CD4-positive, alpha-beta memory T cell (primary cell): ENCODE results near the gene MTURN. TPM values are rescaled to one million over a fixed set of nuclear protein-coding genes. Genes with fewer than 3 reads are reported as not detected.

Experiments used
- CTCF ChIA-PET: fragments of 350-600 bp; sonication (Branson Sonifier 250); formaldehyde crosslinking; loops from one replicate; lab custom pipeline; 2021; ENCODE audit warnings: inconsistent platforms; ENCODE audit not compliant: partially characterized antibody; lab: Charles Lee
- POLR2A ChIA-PET: fragments of 350-600 bp; sonication (Branson Sonifier 250); formaldehyde crosslinking; loops from one replicate; lab custom pipeline; 2021; ENCODE audit not compliant: partially characterized antibody; lab: Charles Lee
- DNase-seq, 5 donors: peaks; one replicate each; pipeline versions ENCODE4 v3.0.0 to v3.0.0-alpha.2; 2020 to 2022; ENCODE audit warnings: mixed read lengths in 1 of 5
- H3K27ac ChIP-seq: one replicate; pipeline ENCODE4 v1.7.0; 2013; ENCODE audit warnings: low read depth, low read length
- H3K27me3 ChIP-seq: 2 replicates; pipeline ENCODE4 v1.7.0; 2013; ENCODE audit warnings: mild to moderate bottlenecking, low read length, moderate library complexity; ENCODE audit not compliant: insufficient read depth
- H3K36me3 ChIP-seq: 2 replicates; pipeline ENCODE4 v1.7.0; 2013; ENCODE audit warnings: mild to moderate bottlenecking, low read length, moderate library complexity; ENCODE audit not compliant: insufficient read depth
- H3K4me1 ChIP-seq: 2 replicates; pipeline ENCODE4 v1.7.0; 2013; ENCODE audit warnings: mild to moderate bottlenecking, low read length, moderate library complexity; ENCODE audit not compliant: insufficient read depth
- H3K4me3 ChIP-seq, 2 donors: one replicate each; pipeline ENCODE4 v1.7.0; 2013; ENCODE audit warnings: low read length in 2 of 2, mild to moderate bottlenecking in 1 of 2
- H3K9me3 ChIP-seq, 2 donors: one replicate each; pipeline ENCODE4 v1.7.0; 2013; ENCODE audit warnings: low read length in 2 of 2, control low read depth in 1 of 2; ENCODE audit not compliant: control insufficient read depth in 1 of 2
- H3K27ac Mint-ChIP-seq, 7 donors: one replicate each; pipeline ENCODE4 v1.8.0; 2020 to 2021; ENCODE audit warnings: mixed read lengths in 7 of 7, mild to moderate bottlenecking in 6 of 7, inconsistent platforms in 3 of 7, moderate library complexity in 3 of 7
- H3K27me3 Mint-ChIP-seq, 2 donors: one replicate each; pipeline ENCODE4 v1.8.0; 2020 to 2021; ENCODE audit warnings: mixed read lengths in 2 of 2
- H3K36me3 Mint-ChIP-seq, 2 donors: one replicate each; pipeline ENCODE4 v1.8.0; 2020 to 2021; ENCODE audit warnings: mixed read lengths in 2 of 2, inconsistent platforms in 1 of 2, mild to moderate bottlenecking in 1 of 2
- H3K4me1 Mint-ChIP-seq, 4 donors: one replicate each; pipeline ENCODE4 v1.8.0; 2020 to 2021; ENCODE audit warnings: mixed read lengths in 4 of 4, mild to moderate bottlenecking in 1 of 4
- H3K4me3 Mint-ChIP-seq, 8 donors: one replicate each; pipeline ENCODE4 v1.8.0; 2020 to 2021; ENCODE audit warnings: mixed read lengths in 8 of 8, mild to moderate bottlenecking in 7 of 8, moderate library complexity in 6 of 8, inconsistent platforms in 3 of 8
- H3K9me3 Mint-ChIP-seq, 8 donors: one replicate each; pipeline ENCODE4 v1.8.0; 2020 to 2021; ENCODE audit warnings: mixed read lengths in 8 of 8, mild to moderate bottlenecking in 5 of 8, inconsistent platforms in 3 of 8, moderate library complexity in 1 of 8
- intact Hi-C: fragments of 100-400 bp; cut with micrococcal nuclease; formaldehyde crosslinking; loops from one replicate; pipeline ENCODE4 v1.15.1; 2023
- polyA plus RNA-seq, 2 donors: library from polyadenylated mRNA; unstranded; fragments of 300-500 nt; fragmentation: Illumina TruSeq; gene quantifications; one replicate each; pipeline ENCODE4 v1.2.3, GENCODE V29; 2021
- total RNA-seq, 2 experiments: library from RNA; stranded (reverse); gene quantifications; one replicate each; pipeline ENCODE4 v1.2.3, GENCODE V29; 2021

The MTURN gene
- total and polyA plus RNA-seq, 4 experiments from 2014 or later: 3.2 to 19.2 (median 11.1) TPM

DNA sequence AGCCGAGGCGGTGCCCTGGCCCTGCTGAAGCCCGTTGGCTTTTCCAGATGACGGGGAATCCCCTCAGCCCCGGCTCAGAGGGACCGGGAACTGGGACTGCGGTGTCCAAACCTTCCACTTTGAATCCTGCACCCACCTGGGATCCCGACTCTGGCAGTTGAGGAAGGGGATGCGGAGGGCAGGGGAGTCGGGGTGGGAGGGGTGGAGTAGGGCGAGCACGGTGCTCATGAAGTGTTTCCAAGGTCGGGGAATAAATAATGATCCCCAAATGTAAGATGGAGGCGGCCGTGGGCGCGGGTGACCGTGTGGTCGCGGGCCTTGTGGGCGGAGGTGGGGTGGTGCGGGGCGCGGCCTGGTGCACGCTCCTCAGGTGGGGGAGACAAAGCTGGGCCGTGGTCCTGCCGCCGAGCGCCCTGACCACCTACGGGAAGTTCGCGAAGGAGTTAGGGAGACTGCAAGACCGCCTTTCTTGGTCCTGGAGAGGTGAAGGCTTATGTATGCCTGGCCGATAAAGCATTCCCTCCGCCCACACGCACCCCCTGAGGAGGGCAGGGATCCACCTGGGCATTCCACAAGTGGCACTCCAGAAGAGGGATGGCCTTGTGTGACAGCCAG lies 1.4 kb downstream of the MTURN start:
- H3K27me3 ChIP-seq: no peaks in the 10 kb centered on the region
- no peaks in the 10 kb centered on the region for H3K36me3 ChIP-seq
- no peaks in the 10 kb centered on the region for H3K9me3 ChIP-seq
- peaks cover 0 to 4% of the 10 kb centered on the region in 2 donors for H3K36me3 Mint-ChIP-seq
- no peaks in the 10 kb centered on the region for H3K27me3 Mint-ChIP-seq
- peaks cover 5 to 23% (median 12%) of the 10 kb centered on the region in 4 donors for H3K4me1 Mint-ChIP-seq
- H3K4me1 ChIP-seq: peaks cover 14% of the 10 kb centered on the region
- ChIA-PET CTCF (no interaction called here), POLR2A (interaction anchor here (1.1 to 2.8 kb wide), 5 partner anchors 12 to 343 kb away, joined by 4 to 19 read pairs (median 12); partner anchors contain the start of genes FKBP14, NOD1, PLEKHA8 and ZNRF2)
- DNase-seq: no peak
- intact Hi-C loops: loop anchor here (5.0 to 10.0 kb wide), 3 partner anchors 211 to 459 kb away; partner anchors contain the start of genes GARS1 and GGCT
- peak overlapping the region; percentile 87 to 96 (median 94) for H3K4me3 Mint-ChIP-seq
- peak overlapping the region; percentile 47 to 95 (median 95) for H3K27ac Mint-ChIP-seq
- H3K4me3 ChIP-seq: peak overlapping the region; percentile 66 to 69
- H3K27ac ChIP-seq: peak overlapping the region; percentile 11
- no peaks in the 10 kb centered on the region for H3K9me3 Mint-ChIP-seq

DNA sequence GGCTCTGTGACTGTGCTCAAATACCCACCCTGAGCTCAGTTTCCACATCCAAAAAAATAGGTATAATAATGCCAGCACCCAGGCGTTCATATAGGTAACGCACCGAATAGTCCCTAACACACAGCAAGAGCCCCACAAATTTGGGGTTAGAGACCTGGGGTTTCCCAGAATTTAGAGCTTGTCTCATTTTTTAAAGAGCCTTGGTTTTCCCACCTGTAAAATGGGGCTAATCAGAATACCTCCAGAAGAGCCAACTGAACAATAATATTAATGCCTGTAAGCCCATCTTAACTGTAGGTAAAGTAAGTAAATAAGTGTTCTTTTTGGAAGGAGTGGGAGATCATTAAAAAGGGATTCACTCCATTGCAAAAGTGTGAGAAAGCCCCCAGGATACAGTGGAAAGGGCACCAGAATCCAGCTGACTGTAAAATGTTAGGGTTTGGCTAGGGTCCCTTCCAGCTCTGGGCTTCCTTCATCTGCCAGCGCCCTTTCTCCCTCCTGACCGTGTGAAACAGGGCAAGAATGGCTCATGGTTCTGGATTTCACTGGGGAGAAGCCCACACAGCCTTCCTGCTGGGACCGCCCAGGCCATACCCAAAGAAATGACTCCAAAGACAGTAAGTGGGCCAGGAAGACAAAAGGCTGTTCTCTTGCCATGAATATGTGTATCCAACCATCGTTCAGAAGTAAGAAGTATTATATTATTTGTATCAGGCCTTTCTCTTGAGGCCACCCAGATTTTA lies 2.1 kb downstream of the MTURN start:
- CTCF ChIA-PET: no interaction called here
- Histone ChIP-seq H3K4me1 (peaks cover 14% of the 10 kb centered on the region), H3K4me3 (no peak overlapping the region), H3K36me3 (no peaks in the 10 kb centered on the region), H3K9me3 (no peaks in the 10 kb centered on the region), H3K27ac (no peak overlapping the region), H3K27me3 (no peaks in the 10 kb centered on the region)
- no peaks in the 10 kb centered on the region for H3K9me3 Mint-ChIP-seq
- H3K4me1 Mint-ChIP-seq: peaks cover 7 to 23% (median 12%) of the 10 kb centered on the region in 4 donors
- H3K4me3 Mint-ChIP-seq: peak overlapping the region; percentile 15 to 94 (median 82)
- peak overlapping the region in 5 of 7 donors; percentile 12 to 90 (median 47) for H3K27ac Mint-ChIP-seq
- peaks cover 0 to 4% of the 10 kb centered on the region in 2 donors for H3K36me3 Mint-ChIP-seq
- POLR2A ChIA-PET: no interaction called here
- intact Hi-C loops: loop anchor here (5.0 to 10.0 kb wide), 3 partner anchors 210 to 458 kb away; partner anchors contain the start of genes GARS1 and GGCT
- no peak for DNase-seq
- no peaks in the 10 kb centered on the region for H3K27me3 Mint-ChIP-seq

DNA sequence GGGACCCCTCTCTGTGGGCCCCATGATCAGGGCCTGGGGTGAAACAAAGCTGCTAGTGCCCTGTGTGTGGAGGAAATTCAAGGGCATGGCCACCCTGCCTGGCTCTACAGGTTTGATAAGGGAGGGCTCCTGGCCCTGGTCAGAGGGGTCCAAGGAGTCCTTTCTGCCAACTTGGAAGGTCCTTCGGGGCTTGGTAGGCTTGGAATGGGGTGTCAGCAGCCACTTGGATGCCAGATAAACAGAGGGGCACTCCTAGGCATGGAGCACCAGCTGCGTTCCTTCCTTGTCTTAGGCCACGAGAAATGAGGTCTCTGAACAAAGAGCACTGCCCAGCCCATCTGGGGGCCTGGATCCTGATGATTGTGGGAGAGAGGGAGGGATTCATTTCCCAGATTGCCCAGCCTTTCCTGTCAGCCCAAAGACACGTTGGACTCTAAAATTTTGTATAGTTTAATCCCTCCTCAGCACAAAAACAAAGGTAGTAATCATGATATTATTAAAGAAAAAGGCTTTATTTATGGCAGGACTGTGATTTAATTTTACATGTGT lies 5.1 kb downstream of the MTURN start:
- Histone ChIP-seq H3K4me3 (no peak overlapping the region), H3K4me1 (peaks cover 9% of the 10 kb centered on the region), H3K36me3 (no peaks in the 10 kb centered on the region), H3K9me3 (no peaks in the 10 kb centered on the region), H3K27ac (no peak overlapping the region), H3K27me3 (no peaks in the 10 kb centered on the region)
- no peaks in the 10 kb centered on the region for H3K9me3 Mint-ChIP-seq
- no peaks in the 10 kb centered on the region for H3K27me3 Mint-ChIP-seq
- peaks cover 3 to 16% (median 4%) of the 10 kb centered on the region in 4 donors for H3K4me1 Mint-ChIP-seq
- H3K27ac Mint-ChIP-seq: peak overlapping the region in 1 of 7 donors; percentile 28
- H3K36me3 Mint-ChIP-seq: peaks cover 0 to 3% of the 10 kb centered on the region in 2 donors
- no peak for DNase-seq
- H3K4me3 Mint-ChIP-seq: no peak overlapping the region
- ChIA-PET CTCF (no interaction called here), POLR2A (no interaction called here)
- intact Hi-C loops: loop anchor here (5.0 to 10.0 kb wide), 3 partner anchors 207 to 455 kb away; partner anchors contain the start of genes GARS1 and GGCT

DNA sequence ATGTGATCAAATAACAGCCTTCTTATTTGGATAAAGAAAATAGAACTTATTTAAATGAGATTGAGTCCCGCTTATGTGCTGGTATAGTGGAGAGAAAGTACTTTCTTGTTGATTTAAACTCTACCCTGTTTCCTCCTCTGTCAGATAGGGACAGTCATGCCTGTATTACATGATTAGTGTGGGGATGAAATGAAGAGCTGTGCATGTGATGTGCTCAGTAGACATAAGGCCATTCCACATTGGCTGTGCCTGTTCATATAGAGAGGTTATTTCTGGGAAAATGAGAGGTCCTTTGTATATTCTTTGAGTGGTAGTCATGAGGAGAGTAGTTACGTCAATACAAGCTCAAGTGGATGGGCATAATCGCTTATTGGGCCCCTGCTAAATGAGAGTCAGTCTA lies 5.7 kb downstream of the MTURN start:
- intact Hi-C loops: no loop called here
- no peaks in the 10 kb centered on the region for H3K27me3 ChIP-seq
- H3K4me1 Mint-ChIP-seq: peaks cover 3 to 16% (median 4%) of the 10 kb centered on the region in 4 donors
- DNase-seq: no peak
- no peaks in the 10 kb centered on the region for H3K27me3 Mint-ChIP-seq
- H3K36me3 Mint-ChIP-seq: peaks cover 0 to 3% of the 10 kb centered on the region in 2 donors
- ChIA-PET POLR2A (no interaction called here), CTCF (no interaction called here)
- no peaks in the 10 kb centered on the region for H3K9me3 Mint-ChIP-seq
- H3K4me3 ChIP-seq: no peak overlapping the region
- peaks cover 9% of the 10 kb centered on the region for H3K4me1 ChIP-seq
- H3K27ac Mint-ChIP-seq: no peak overlapping the region
- H3K27ac ChIP-seq: no peak overlapping the region
- H3K4me3 Mint-ChIP-seq: no peak overlapping the region
- H3K36me3 ChIP-seq: no peaks in the 10 kb centered on the region
- no peaks in the 10 kb centered on the region for H3K9me3 ChIP-seq

DNA sequence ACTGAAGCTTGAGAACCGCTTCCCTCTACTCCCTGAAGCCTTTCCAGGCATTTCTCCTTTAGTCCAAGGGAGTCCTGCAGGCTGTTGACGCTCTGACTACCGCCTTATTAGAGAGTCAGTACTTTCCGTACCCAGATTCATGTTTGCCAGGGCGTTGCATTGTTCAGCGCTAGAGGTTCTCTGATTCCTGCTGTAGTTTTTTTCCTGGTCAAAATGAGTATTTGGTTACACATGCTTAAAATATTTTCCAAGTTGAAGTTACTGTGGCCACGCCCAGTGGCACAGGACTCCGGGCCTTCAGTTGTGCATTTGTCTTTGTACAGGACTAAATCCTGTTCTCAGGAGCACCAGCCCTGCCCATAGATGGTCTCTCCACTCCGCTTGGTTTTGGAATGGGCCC lies 7.9 kb downstream of the MTURN start:
- no peak overlapping the region for H3K4me3 ChIP-seq
- no peaks in the 10 kb centered on the region for H3K27me3 ChIP-seq
- no peaks in the 10 kb centered on the region for H3K27me3 Mint-ChIP-seq
- no peak overlapping the region for H3K27ac ChIP-seq
- H3K4me1 Mint-ChIP-seq: peaks cover 0 to 6% (median 3%) of the 10 kb centered on the region in 4 donors
- H3K4me1 ChIP-seq: no peaks in the 10 kb centered on the region
- H3K9me3 ChIP-seq: no peaks in the 10 kb centered on the region
- intact Hi-C loops: no loop called here
- H3K36me3 Mint-ChIP-seq: no peaks in the 10 kb centered on the region
- POLR2A ChIA-PET: no interaction called here
- no peaks in the 10 kb centered on the region for H3K36me3 ChIP-seq
- DNase-seq: no peak
- H3K9me3 Mint-ChIP-seq: no peaks in the 10 kb centered on the region
- no peak overlapping the region for H3K4me3 Mint-ChIP-seq
- no peak overlapping the region for H3K27ac Mint-ChIP-seq
- CTCF ChIA-PET: interaction anchor here (1.2 kb wide), 1 partner anchor 20 kb away, joined by 3 read pairs; no protein-coding TSS in a partner anchor

DNA sequence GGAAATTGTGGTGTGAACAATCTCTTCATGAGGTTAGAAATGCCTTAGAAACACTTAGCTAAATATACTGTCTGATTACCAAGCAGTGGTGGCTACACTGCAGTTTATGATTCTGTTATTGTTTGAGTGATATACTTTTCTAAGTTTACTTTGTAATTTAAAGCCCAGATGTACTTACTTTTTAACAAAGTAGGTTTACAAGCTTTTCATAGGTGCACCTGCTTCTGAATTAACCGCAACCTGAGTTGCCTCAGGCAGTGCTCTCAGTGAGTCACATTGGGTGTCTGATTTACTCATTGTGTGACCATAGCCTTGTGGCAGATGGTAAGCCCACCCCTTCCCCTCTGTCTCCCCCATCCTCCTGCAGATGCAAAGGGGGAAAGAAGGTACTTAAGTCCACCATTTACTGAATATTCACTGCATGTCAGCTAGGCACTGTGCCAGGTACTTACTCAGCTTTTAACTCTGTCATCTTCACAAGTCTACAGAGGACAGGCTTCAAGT lies 9.0 kb downstream of the MTURN start:
- H3K27me3 ChIP-seq: no peaks in the 10 kb centered on the region
- H3K4me1 Mint-ChIP-seq: peaks cover under 1 to 4% (median 2%) of the 10 kb centered on the region in 4 donors
- H3K4me3 ChIP-seq: no peak overlapping the region
- no peak for DNase-seq
- H3K9me3 ChIP-seq: no peaks in the 10 kb centered on the region
- H3K27ac ChIP-seq: no peak overlapping the region
- no peaks in the 10 kb centered on the region for H3K36me3 Mint-ChIP-seq
- H3K9me3 Mint-ChIP-seq: no peaks in the 10 kb centered on the region
- POLR2A ChIA-PET: no interaction called here
- peaks cover 2% of the 10 kb centered on the region for H3K4me1 ChIP-seq
- H3K27me3 Mint-ChIP-seq: no peaks in the 10 kb centered on the region
- H3K36me3 ChIP-seq: no peaks in the 10 kb centered on the region
- no peak overlapping the region for H3K4me3 Mint-ChIP-seq
- H3K27ac Mint-ChIP-seq: no peak overlapping the region
- intact Hi-C loops: no loop called here
- CTCF ChIA-PET: interaction anchor here (1.1 kb wide), 1 partner anchor 9 kb away, joined by 5 read pairs; no protein-coding TSS in a partner anchor
